Liver (tissue), 9 donors: Measurements from ENCODE around the gene P2RY14. TPM values are rescaled to one million over a fixed set of nuclear protein-coding genes. Genes with fewer than 3 reads are reported as not detected.

Experiments used
- DNase-seq: peaks from one replicate; pipeline ENCODE4 v3.0.0-alpha.2; 2017; ENCODE audit warnings: low spot score
- H3K27ac ChIP-seq, 2 donors: one replicate each; pipeline ENCODE4 v1.7.0; 2013; ENCODE audit warnings: inconsistent platforms in 2 of 2, low read length in 2 of 2, control low read depth in 1 of 2, low read depth in 1 of 2, mild to moderate bottlenecking in 1 of 2
- H3K27me3 ChIP-seq, 4 donors: one replicate each; pipeline versions ENCODE4 v1.6.1 to v1.7.0; 2013; ENCODE audit warnings: low read length in 3 of 4, inconsistent platforms in 1 of 4, mild to moderate bottlenecking in 1 of 4, moderate library complexity in 1 of 4; ENCODE audit not compliant: control insufficient read depth in 4 of 4, insufficient read depth in 4 of 4
- H3K36me3 ChIP-seq, 4 donors: one replicate each; pipeline versions ENCODE4 v1.6.1 to v1.7.0; 2013; ENCODE audit warnings: low read length in 3 of 4, mild to moderate bottlenecking in 3 of 4, low read depth in 1 of 4, moderate library complexity in 1 of 4; ENCODE audit not compliant: control insufficient read depth in 4 of 4, insufficient read depth in 3 of 4
- H3K4me1 ChIP-seq, 4 donors: one replicate each; pipeline versions ENCODE4 v1.6.1 to v1.7.0; 2013; ENCODE audit warnings: low read length in 3 of 4, mild to moderate bottlenecking in 3 of 4, moderate library complexity in 1 of 4; ENCODE audit not compliant: control insufficient read depth in 4 of 4, insufficient read depth in 4 of 4
- H3K4me3 ChIP-seq, 3 donors: one replicate each; pipeline versions ENCODE4 v1.6.1 to v1.7.0; 2013; ENCODE audit warnings: low read length in 3 of 3, control low read depth in 1 of 3, low read depth in 1 of 3, mild to moderate bottlenecking in 1 of 3
- H3K9ac ChIP-seq, 2 donors: one replicate each; pipeline ENCODE4 v1.7.0; 2013; ENCODE audit warnings: low read length in 2 of 2, mild to moderate bottlenecking in 2 of 2, moderate library complexity in 2 of 2, control low read depth in 1 of 2, low read depth in 1 of 2
- H3K9me3 ChIP-seq, 4 donors: one replicate each; pipeline versions ENCODE4 v1.6.1 to v1.7.0; 2013; ENCODE audit warnings: low read length in 3 of 4; ENCODE audit not compliant: control insufficient read depth in 4 of 4
- EGR1 ChIP-seq, 2 donors: IDR thresholded peaks; 2 replicates each; pipeline ENCODE4 v1.6.1; 2016 to 2018; ENCODE audit warnings: antibody characterized with exemption in 2 of 2, low read depth in 2 of 2
- FOXA1 ChIP-seq: IDR thresholded peaks from 2 replicates; pipeline ENCODE4 v1.6.1; 2016; ENCODE audit warnings: antibody characterized with exemption
- FOXA2 ChIP-seq: IDR thresholded peaks from 2 replicates; pipeline ENCODE4 v1.6.1; 2016; ENCODE audit warnings: antibody characterized with exemption
- GABPA ChIP-seq, 2 donors: IDR thresholded peaks in 1 of 2; conservative IDR thresholded peaks in 1 of 2; 2 replicates each; pipeline ENCODE4 v1.6.1; 2016; ENCODE audit warnings: antibody characterized with exemption in 2 of 2, mild to moderate bottlenecking in 1 of 2, moderate library complexity in 1 of 2
- HNF4A ChIP-seq, 2 donors: conservative IDR thresholded peaks; 2 replicates each; pipeline ENCODE4 v1.6.1; 2016; ENCODE audit warnings: antibody characterized with exemption in 2 of 2, mild to moderate bottlenecking in 2 of 2
- HNF4G ChIP-seq: IDR thresholded peaks from 2 replicates; pipeline ENCODE4 v1.6.1; 2016; ENCODE audit warnings: antibody characterized with exemption
- JUND ChIP-seq, 2 donors: IDR thresholded peaks; 2 replicates each; pipeline ENCODE4 v1.6.1; 2016; ENCODE audit warnings: antibody characterized with exemption in 2 of 2
- NR2F2 ChIP-seq: IDR thresholded peaks from 2 replicates; pipeline ENCODE4 v1.6.1; 2016; ENCODE audit warnings: antibody characterized with exemption
- RAD21 ChIP-seq, 2 donors: IDR thresholded peaks; 2 replicates each; pipeline ENCODE4 v1.6.1; 2016; ENCODE audit warnings: antibody characterized with exemption in 2 of 2, mild to moderate bottlenecking in 2 of 2
- REST ChIP-seq: IDR thresholded peaks from 2 replicates; pipeline ENCODE4 v1.6.1; 2016; ENCODE audit warnings: antibody characterized with exemption, mild to moderate bottlenecking
- RXRA ChIP-seq, 2 donors: IDR thresholded peaks; 2 replicates each; pipeline ENCODE4 v1.6.1; 2017 to 2018; ENCODE audit warnings: antibody characterized with exemption in 2 of 2, mild to moderate bottlenecking in 1 of 2
- TAF1 ChIP-seq: conservative IDR thresholded peaks from 2 replicates; pipeline ENCODE4 v1.6.1; 2016; ENCODE audit warnings: antibody characterized with exemption, mild to moderate bottlenecking
- YY1 ChIP-seq: IDR thresholded peaks from 2 replicates; pipeline ENCODE4 v1.6.1; 2016; ENCODE audit warnings: antibody characterized with exemption, mild to moderate bottlenecking
- WGBS: extraction: QIAGEN DNeasy Blood & Tissue Kit; methylation state at CpG from one replicate; pipeline ENCODE4 v1.1.7; 2013; 5-methylcytosine and 5-hydroxymethylcytosine counted together
- polyA plus RNA-seq, 2 donors: library from polyadenylated mRNA; stranded (reverse) in 1 of 2; unstranded in 1 of 2; fragments of 200-250 nt in 1 of 2; fragments of >200 nt in 1 of 2; fragmentation: Nextera tagmentation in 1 of 2; extraction: Ambion mirVana in 1 of 2; gene quantifications; one replicate each; pipeline versions ENCODE4 v1.2.1 to v1.2.3, GENCODE V29; 2013 to 2015
- total RNA-seq, 2 donors: library from RNA; depleted of rRNA; stranded (reverse); fragments of >200 nt; gene quantifications; one replicate each; pipeline ENCODE4 v1.2.3, GENCODE V29; 2014
- TF ChIP-seq, protein P1 (sequence below): IDR thresholded peaks from 2 replicates; pipeline ENCODE4 v1.6.1; 2016; ENCODE audit warnings: antibody characterized with exemption
- TF ChIP-seq, protein P2 (sequence below): IDR thresholded peaks from 2 replicates; pipeline ENCODE4 v1.6.1; 2016; ENCODE audit warnings: antibody characterized with exemption
- TF ChIP-seq, protein P3 (sequence below): fragments of 150-350 bp; IDR thresholded peaks from 2 replicates; pipeline ENCODE4 v1.5.1; 2017; ENCODE audit warnings: improper control_type of control experiment, low read depth, low read length; ENCODE audit not compliant: missing input control
- TF ChIP-seq, protein P4 (sequence below): IDR thresholded peaks from 2 replicates; pipeline ENCODE4 v1.6.1; 2016; ENCODE audit warnings: antibody characterized with exemption
- donor health status: healthy.
- donor health status: healthy.
- donor health status: healthy.
- donor health status: healthy.
- donor health status: healthy.

Gene P2RY14
- total and polyA plus RNA-seq, 4 donors, result 0.10 to 0.37 (median 0.22) TPM

DNA sequence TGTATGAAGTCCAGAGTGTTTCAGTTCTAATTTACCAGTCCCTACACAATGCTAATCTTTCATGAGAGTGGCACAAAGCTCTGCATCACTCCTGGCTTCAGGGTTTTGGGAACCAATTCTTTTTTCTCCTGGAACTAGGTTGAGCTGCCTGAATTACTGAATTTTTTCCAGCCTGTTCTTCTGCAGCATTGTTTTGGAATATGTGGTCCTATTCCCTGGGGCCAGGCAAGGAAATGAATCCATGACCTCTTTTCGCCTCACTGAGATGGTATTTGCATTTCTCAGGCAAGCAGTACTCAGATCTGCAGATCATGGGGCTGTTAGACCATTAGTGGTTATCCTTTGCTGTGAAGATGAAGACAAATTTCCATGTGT lies 49.7 kb downstream of the P2RY14 start:
- H3K4me1 ChIP-seq, result peaks cover 6 to 27% (median 16%) of the 10 kb centered on the region in 4 donors
- H3K9me3 ChIP-seq, result no peaks in the 10 kb centered on the region
- WGBS, result 92% methylated on average over 1 of the region's 1 CpG
- no peak overlapping the region for H3K27ac ChIP-seq
- no peaks in the 10 kb centered on the region for H3K27me3 ChIP-seq
- no peak for TF ChIP-seq TAF1
- TF ChIP-seq, protein P1, sequence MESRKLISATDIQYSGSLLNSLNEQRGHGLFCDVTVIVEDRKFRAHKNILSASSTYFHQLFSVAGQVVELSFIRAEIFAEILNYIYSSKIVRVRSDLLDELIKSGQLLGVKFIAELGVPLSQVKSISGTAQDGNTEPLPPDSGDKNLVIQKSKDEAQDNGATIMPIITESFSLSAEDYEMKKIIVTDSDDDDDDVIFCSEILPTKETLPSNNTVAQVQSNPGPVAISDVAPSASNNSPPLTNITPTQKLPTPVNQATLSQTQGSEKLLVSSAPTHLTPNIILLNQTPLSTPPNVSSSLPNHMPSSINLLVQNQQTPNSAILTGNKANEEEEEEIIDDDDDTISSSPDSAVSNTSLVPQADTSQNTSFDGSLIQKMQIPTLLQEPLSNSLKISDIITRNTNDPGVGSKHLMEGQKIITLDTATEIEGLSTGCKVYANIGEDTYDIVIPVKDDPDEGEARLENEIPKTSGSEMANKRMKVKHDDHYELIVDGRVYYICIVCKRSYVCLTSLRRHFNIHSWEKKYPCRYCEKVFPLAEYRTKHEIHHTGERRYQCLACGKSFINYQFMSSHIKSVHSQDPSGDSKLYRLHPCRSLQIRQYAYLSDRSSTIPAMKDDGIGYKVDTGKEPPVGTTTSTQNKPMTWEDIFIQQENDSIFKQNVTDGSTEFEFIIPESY, result no peak
- no peak for TF ChIP-seq NR2F2
- TF ChIP-seq HNF4A (conservative IDR thresholded peaks at IDR 0.05), result no peak
- TF ChIP-seq HNF4G, result no peak
- TF ChIP-seq FOXA1, result no peak
- no peak for TF ChIP-seq REST
- TF ChIP-seq FOXA2, result no peak
- TF ChIP-seq EGR1 (IDR thresholded peaks at IDR 0.05; ENCODE audit: low read depth in 2 of 2), result no peak
- TF ChIP-seq, protein P2, sequence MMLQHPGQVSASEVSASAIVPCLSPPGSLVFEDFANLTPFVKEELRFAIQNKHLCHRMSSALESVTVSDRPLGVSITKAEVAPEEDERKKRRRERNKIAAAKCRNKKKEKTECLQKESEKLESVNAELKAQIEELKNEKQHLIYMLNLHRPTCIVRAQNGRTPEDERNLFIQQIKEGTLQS, result no peak
- no peak for TF ChIP-seq YY1
- TF ChIP-seq JUND (IDR thresholded peaks at IDR 0.05), result no peak
- no peak for TF ChIP-seq RXRA (IDR thresholded peaks at IDR 0.05)
- H3K9ac ChIP-seq, result no peak overlapping the region
- H3K4me3 ChIP-seq, result no peak overlapping the region
- no peaks in the 10 kb centered on the region for H3K36me3 ChIP-seq
- DNase-seq, result no peak

DNA sequence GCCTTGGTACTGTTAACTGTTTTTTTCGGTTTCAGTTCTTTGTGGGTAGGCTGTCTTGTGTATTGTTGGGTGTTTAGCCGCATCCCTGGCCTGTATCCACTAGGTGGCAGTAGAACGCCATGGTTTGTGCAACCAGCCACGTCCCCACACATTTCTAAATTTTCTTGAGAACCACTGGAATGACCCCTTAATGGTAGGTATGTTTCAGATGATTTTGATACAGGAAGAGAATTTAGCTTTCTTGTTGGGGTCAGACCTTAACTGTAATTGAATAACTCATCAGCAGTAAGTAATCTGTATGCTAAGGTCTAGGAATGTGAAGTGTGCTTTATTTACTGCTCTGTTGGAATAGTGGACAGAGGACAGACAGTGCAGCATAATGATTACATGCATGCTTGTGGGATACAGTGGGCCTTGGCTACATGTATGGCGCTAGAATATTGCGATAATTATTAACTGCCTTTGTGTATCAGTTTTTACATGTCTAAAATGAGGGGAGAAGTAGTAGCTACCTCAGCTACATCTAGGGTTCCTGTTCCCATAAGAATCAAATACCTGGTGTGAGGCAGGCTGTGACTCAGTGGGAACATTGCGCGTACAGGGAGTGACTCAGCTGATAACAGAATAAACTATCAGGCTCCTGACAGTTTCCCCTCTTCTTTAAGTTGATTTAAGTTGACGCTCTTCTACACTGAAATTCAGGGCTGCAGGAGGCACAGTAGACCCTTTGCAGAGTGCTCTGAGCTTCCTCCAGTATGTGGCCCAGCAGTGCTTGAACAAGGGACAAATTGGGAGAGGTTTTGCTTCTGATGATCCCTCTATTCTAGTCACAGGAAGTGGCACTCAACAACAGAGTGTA lies 50.3 kb downstream of the P2RY14 start:
- H3K4me3 ChIP-seq, result no peak overlapping the region
- H3K4me1 ChIP-seq, result peaks cover 6 to 27% (median 16%) of the 10 kb centered on the region in 4 donors
- no peaks in the 10 kb centered on the region for H3K27me3 ChIP-seq
- H3K36me3 ChIP-seq, result no peaks in the 10 kb centered on the region
- WGBS, result 44% methylated on average over 9 of the region's 9 CpGs
- peak; percentile 99 for TF ChIP-seq RAD21 (IDR thresholded peaks at IDR 0.05)
- TF ChIP-seq, protein P1, result no peak
- no peak for TF ChIP-seq YY1
- no peak for TF ChIP-seq REST
- no peak for TF ChIP-seq HNF4A (conservative IDR thresholded peaks at IDR 0.05)
- TF ChIP-seq TAF1, result no peak
- no peak for TF ChIP-seq NR2F2
- no peak for TF ChIP-seq GABPA (IDR thresholded peaks at IDR 0.05 in 1 of 2, conservative IDR thresholded peaks at IDR 0.05 in 1 of 2)
- TF ChIP-seq, protein P3, sequence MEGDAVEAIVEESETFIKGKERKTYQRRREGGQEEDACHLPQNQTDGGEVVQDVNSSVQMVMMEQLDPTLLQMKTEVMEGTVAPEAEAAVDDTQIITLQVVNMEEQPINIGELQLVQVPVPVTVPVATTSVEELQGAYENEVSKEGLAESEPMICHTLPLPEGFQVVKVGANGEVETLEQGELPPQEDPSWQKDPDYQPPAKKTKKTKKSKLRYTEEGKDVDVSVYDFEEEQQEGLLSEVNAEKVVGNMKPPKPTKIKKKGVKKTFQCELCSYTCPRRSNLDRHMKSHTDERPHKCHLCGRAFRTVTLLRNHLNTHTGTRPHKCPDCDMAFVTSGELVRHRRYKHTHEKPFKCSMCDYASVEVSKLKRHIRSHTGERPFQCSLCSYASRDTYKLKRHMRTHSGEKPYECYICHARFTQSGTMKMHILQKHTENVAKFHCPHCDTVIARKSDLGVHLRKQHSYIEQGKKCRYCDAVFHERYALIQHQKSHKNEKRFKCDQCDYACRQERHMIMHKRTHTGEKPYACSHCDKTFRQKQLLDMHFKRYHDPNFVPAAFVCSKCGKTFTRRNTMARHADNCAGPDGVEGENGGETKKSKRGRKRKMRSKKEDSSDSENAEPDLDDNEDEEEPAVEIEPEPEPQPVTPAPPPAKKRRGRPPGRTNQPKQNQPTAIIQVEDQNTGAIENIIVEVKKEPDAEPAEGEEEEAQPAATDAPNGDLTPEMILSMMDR, result peak; percentile 96
- TF ChIP-seq, protein P4, sequence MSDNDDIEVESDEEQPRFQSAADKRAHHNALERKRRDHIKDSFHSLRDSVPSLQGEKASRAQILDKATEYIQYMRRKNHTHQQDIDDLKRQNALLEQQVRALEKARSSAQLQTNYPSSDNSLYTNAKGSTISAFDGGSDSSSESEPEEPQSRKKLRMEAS, result no peak
- TF ChIP-seq JUND (IDR thresholded peaks at IDR 0.05), result no peak
- no peak for TF ChIP-seq EGR1 (IDR thresholded peaks at IDR 0.05; ENCODE audit: low read depth in 2 of 2)
- no peaks in the 10 kb centered on the region for H3K9me3 ChIP-seq
- H3K27ac ChIP-seq, result no peak overlapping the region
- no peak overlapping the region for H3K9ac ChIP-seq
- peak; percentile 73 for DNase-seq
